Esophagus squamous epithelium (tissue), 4 donors: Measurements from ENCODE around the gene ABCB9.

Experiments used
- CTCF ChIP-seq, 6 experiments: fragments of 450-650 bp in 4 of 6; fragments of 200-600 bp in 2 of 6; sonication (generic) in 2 of 6; IDR thresholded peaks; one replicate each; pipeline ENCODE4 v1.5.1; 2016 to 2019; ENCODE audit warnings: antibody characterized with exemption in 6 of 6, mild to moderate bottlenecking in 4 of 6, moderate library complexity in 4 of 6
- POLR2A ChIP-seq, 4 donors: fragments of 450-650 bp; IDR thresholded peaks; one replicate each; pipeline ENCODE4 v1.6.1; 2017; ENCODE audit warnings: antibody characterized with exemption in 4 of 4, mild to moderate bottlenecking in 4 of 4, moderate library complexity in 3 of 4

DNA sequence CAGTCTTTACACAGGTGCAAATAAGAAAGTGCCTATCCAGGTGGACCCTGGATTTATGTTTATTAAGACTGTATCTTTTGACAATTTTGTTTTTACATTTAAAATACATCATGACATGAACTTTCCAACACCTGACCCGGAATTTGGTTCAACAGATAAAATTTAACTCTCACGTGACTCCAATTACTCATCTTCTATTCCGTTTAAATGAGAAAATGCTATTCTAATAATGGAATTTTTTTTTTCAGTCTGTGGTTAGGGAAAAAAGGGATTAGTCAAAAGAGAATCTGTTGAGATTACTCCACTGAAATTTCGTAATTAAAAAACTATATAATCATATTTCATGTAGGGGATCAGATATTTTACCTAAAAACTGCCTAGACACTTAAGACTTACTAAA, 81.4 kb downstream of the ABCB9 start:
- TF ChIP-seq CTCF (IDR thresholded peaks at IDR 0.05) (no peak), POLR2A (IDR thresholded peaks at IDR 0.05) (no peak)
